Ectodermal cell (in vitro differentiated cells): Measurements from ENCODE around the gene ZFAND3.
"Not testable (repeated sequence)": the region's sequence is repeated elsewhere in the genome, so short reads cannot be mapped to it uniquely, and the experiment has no call there.

ENCODE experiments used
- H3K27ac ChIP-seq: 2 replicates; pipeline ENCODE4 v1.7.0; 2013; ENCODE audit warnings: mild to moderate bottlenecking, low read depth, low read length; ENCODE audit not compliant: insufficient read depth, poor library complexity, severe bottlenecking
- H3K27me3 ChIP-seq: 2 replicates; pipeline ENCODE4 v1.7.0; 2013; ENCODE audit warnings: mild to moderate bottlenecking, low read length; ENCODE audit not compliant: insufficient read depth, control insufficient read depth, poor library complexity, severe bottlenecking
- H3K36me3 ChIP-seq: one replicate; pipeline ENCODE4 v1.7.0; 2013; ENCODE audit warnings: low read length; ENCODE audit not compliant: control insufficient read depth, insufficient read depth
- H3K4me1 ChIP-seq: one replicate; pipeline ENCODE4 v1.7.0; 2013; ENCODE audit warnings: low read length; ENCODE audit not compliant: control insufficient read depth, insufficient read depth
- H3K4me3 ChIP-seq: 2 replicates; pipeline ENCODE4 v1.7.0; 2013; ENCODE audit warnings: low read depth, low read length, control low read depth; ENCODE audit not compliant: insufficient read depth
- H3K9me3 ChIP-seq: 2 replicates; pipeline ENCODE4 v1.7.0; 2013; ENCODE audit warnings: mild to moderate bottlenecking, low read length, moderate library complexity; ENCODE audit not compliant: control insufficient read depth
- WGBS, 2 experiments: methylation state at CpG; one replicate each; pipeline ENCODE4 v1.1.7; 2013; ENCODE audit warnings: missing lambda C conversion rate in 2 of 2; 5-methylcytosine and 5-hydroxymethylcytosine counted together

The ZFAND3 gene

GRCh38 chr6:37988696-37989095 lies 169.2 kb downstream of the ZFAND3 start:
- H3K4me1 ChIP-seq: peaks cover 35% of the 10 kb centered on the region
- no peaks in the 10 kb centered on the region for H3K9me3 ChIP-seq
- 76 to 79% methylated on average over 3 of the region's 3 CpGs for WGBS, 2 experiments
- H3K27me3 ChIP-seq: no peaks in the 10 kb centered on the region
- peak overlapping the region; percentile 16 for H3K27ac ChIP-seq
- H3K36me3 ChIP-seq: no peaks in the 10 kb centered on the region
- no peak overlapping the region for H3K4me3 ChIP-seq

GRCh38 chr6:37990762-37991525 lies 171.4 kb downstream of the ZFAND3 start:
- Histone ChIP-seq H3K27ac (no peak overlapping the region), H3K4me1 (peaks cover 35% of the 10 kb centered on the region), H3K36me3 (no peaks in the 10 kb centered on the region), H3K27me3 (no peaks in the 10 kb centered on the region), H3K9me3 (no peaks in the 10 kb centered on the region), H3K4me3 (no peak overlapping the region)
- WGBS, 2 experiments: 63 to 71% methylated on average over 6 of the region's 6 CpGs

- no peak overlapping the region for H3K4me3 ChIP-seq
- peaks cover 31% of the 10 kb centered on the region for H3K4me1 ChIP-seq
- H3K27ac ChIP-seq: no peak overlapping the region
- no peaks in the 10 kb centered on the region for H3K36me3 ChIP-seq
- no peaks in the 10 kb centered on the region for H3K9me3 ChIP-seq
- 60 to 100% methylated on average over 1 to 2 of the region's 2 CpGs for WGBS, 2 experiments
- no peaks in the 10 kb centered on the region for H3K27me3 ChIP-seq
Measured at GRCh38 chr6:37992749-37993148, 173.2 kb downstream of the ZFAND3 start.

GRCh38 chr6:37993194-37993593 lies 173.7 kb downstream of the ZFAND3 start:
- WGBS, 2 experiments: 85 to 98% methylated on average over 6 of the region's 7 CpGs
- H3K27me3 ChIP-seq, H3K27ac ChIP-seq, H3K9me3 ChIP-seq, H3K36me3 ChIP-seq, H3K4me3 ChIP-seq: not testable (repeated sequence)
- H3K4me1 ChIP-seq: peaks cover 29% of the 10 kb centered on the region

- no peaks in the 10 kb centered on the region for H3K27me3 ChIP-seq
- WGBS, 2 experiments: 83 to 97% methylated on average over 1 to 4 of the region's 5 CpGs
- no peaks in the 10 kb centered on the region for H3K36me3 ChIP-seq
- H3K4me3 ChIP-seq: no peak overlapping the region
- H3K4me1 ChIP-seq: peaks cover 25% of the 10 kb centered on the region
- H3K9me3 ChIP-seq: no peaks in the 10 kb centered on the region
- no peak overlapping the region for H3K27ac ChIP-seq
Measured at GRCh38 chr6:37993596-37993995, 174.1 kb downstream of the ZFAND3 start.

- Histone ChIP-seq H3K36me3 (no peaks in the 10 kb centered on the region), H3K9me3 (no peaks in the 10 kb centered on the region), H3K4me1 (peaks cover 21% of the 10 kb centered on the region), H3K4me3 (no peak overlapping the region), H3K27me3 (no peaks in the 10 kb centered on the region), H3K27ac (no peak overlapping the region)
- 56 to 83% methylated on average over 1 of the region's 2 CpGs for WGBS, 2 experiments
Measured at GRCh38 chr6:37994223-37994622, 174.7 kb downstream of the ZFAND3 start.

- Histone ChIP-seq H3K27me3 (no peaks in the 10 kb centered on the region), H3K27ac (no peak overlapping the region), H3K9me3 (no peaks in the 10 kb centered on the region), H3K4me1 (no peaks in the 10 kb centered on the region), H3K36me3 (no peaks in the 10 kb centered on the region), H3K4me3 (no peak overlapping the region)
- WGBS, 2 experiments: 97 to 100% methylated on average over 2 of the region's 2 CpGs
Measured at GRCh38 chr6:37998366-37998765, 178.8 kb downstream of the ZFAND3 start.

GRCh38 chr6:38001386-38001785 lies 181.9 kb downstream of the ZFAND3 start:
- Histone ChIP-seq H3K4me3 (no peak overlapping the region), H3K9me3 (no peaks in the 10 kb centered on the region), H3K4me1 (no peaks in the 10 kb centered on the region), H3K36me3 (no peaks in the 10 kb centered on the region), H3K27me3 (no peaks in the 10 kb centered on the region), H3K27ac (no peak overlapping the region)
- WGBS, 2 experiments: 83 to 100% methylated on average over 1 of the region's 1 CpG

GRCh38 chr6:38004908-38005307 lies 185.4 kb downstream of the ZFAND3 start:
- WGBS, 2 experiments: 90 to 97% methylated on average over 1 to 2 of the region's 2 CpGs
- H3K4me3 ChIP-seq: no peak overlapping the region

GRCh38 chr6:38011937-38012336 lies 192.4 kb downstream of the ZFAND3 start:
- no peaks in the 10 kb centered on the region for H3K27me3 ChIP-seq
- H3K9me3 ChIP-seq: no peaks in the 10 kb centered on the region
- no peak overlapping the region for H3K4me3 ChIP-seq
- H3K27ac ChIP-seq: no peak overlapping the region
- 65 to 69% methylated on average over 4 of the region's 5 CpGs for WGBS, 2 experiments
- no peaks in the 10 kb centered on the region for H3K36me3 ChIP-seq
- H3K4me1 ChIP-seq: no peaks in the 10 kb centered on the region

More at GRCh38 chr6:38004908-38005307, 185.4 kb downstream of the ZFAND3 start:
- Histone ChIP-seq H3K36me3 (no peaks in the 10 kb centered on the region), H3K9me3 (no peaks in the 10 kb centered on the region), H3K4me1 (no peaks in the 10 kb centered on the region), H3K27ac (no peak overlapping the region), H3K27me3 (no peaks in the 10 kb centered on the region)
